Sigmoid colon (tissue), 7 donors: ENCODE results near the gene FHOD3. TPM values are rescaled to one million over a fixed set of nuclear protein-coding genes. Genes with fewer than 3 reads are reported as not detected.

Experiments
- DNase-seq: peaks from one replicate; pipeline ENCODE4 v3.0.0-alpha.2; 2019
- H3K27ac ChIP-seq, 4 donors: fragments of 200-600 bp; sonication (generic); one replicate each; pipeline ENCODE4 v1.5.1; 2016 to 2019; ENCODE audit warnings: mild to moderate bottlenecking in 1 of 4
- H3K27me3 ChIP-seq, 3 donors: fragments of 200-600 bp; sonication (generic); one replicate each; pipeline ENCODE4 v1.5.1; 2019; ENCODE audit warnings: mild to moderate bottlenecking in 1 of 3
- H3K36me3 ChIP-seq, 4 donors: fragments of 200-600 bp; sonication (generic); one replicate each; pipeline ENCODE4 v1.5.1; 2016 to 2019
- H3K4me1 ChIP-seq, 4 donors: fragments of 200-600 bp; sonication (generic); one replicate each; pipeline ENCODE4 v1.5.1; 2017 to 2019
- H3K4me3 ChIP-seq, 4 donors: fragments of 200-600 bp; sonication (generic); one replicate each; pipeline ENCODE4 v1.5.1; 2017 to 2019; ENCODE audit warnings: mild to moderate bottlenecking in 2 of 4, moderate library complexity in 1 of 4
- H3K9me3 ChIP-seq, 4 donors: fragments of 200-600 bp in 3 of 4; sonication (generic) in 3 of 4; one replicate each; pipeline versions ENCODE4 v1.5.1 to v1.6.1; 2013 to 2019
- EP300 ChIP-seq, 4 donors: sonication (generic); formaldehyde crosslinking; IDR thresholded peaks; one replicate each; pipeline ENCODE4 v1.6.1; 2017; ENCODE audit warnings: antibody characterized with exemption in 4 of 4
- POLR2A ChIP-seq, 2 donors: fragments of 450-650 bp; IDR thresholded peaks; one replicate each; pipeline ENCODE4 v1.6.1; 2016; ENCODE audit warnings: antibody characterized with exemption in 2 of 2, mild to moderate bottlenecking in 2 of 2, moderate library complexity in 2 of 2
- POLR2AphosphoS5 ChIP-seq, 4 donors: sonication (generic); formaldehyde crosslinking; IDR thresholded peaks; one replicate each; pipeline ENCODE4 v1.6.1; 2017; ENCODE audit warnings: antibody characterized with exemption in 4 of 4
- WGBS, 2 donors: extraction: QIAGEN DNeasy Blood & Tissue Kit; methylation state at CpG; one replicate each; pipeline ENCODE4 v1.1.7; 2013; 5-methylcytosine and 5-hydroxymethylcytosine counted together
- intact Hi-C: fragments of 100-400 bp; cut with DNase I; formaldehyde crosslinking; loops from one replicate; pipeline ENCODE4 v1.15.1; 2023
- polyA plus RNA-seq, 3 donors: library from polyadenylated mRNA; stranded (reverse); fragments of 200-250 nt; gene quantifications; one replicate each; pipeline ENCODE4 v1.2.3, GENCODE V29; 2013
- total RNA-seq, 4 donors: library from RNA; depleted of rRNA; stranded (reverse); fragments of >200 nt; gene quantifications; one replicate each; pipeline ENCODE4 v1.1.0, GENCODE V29; 2016
- TF ChIP-seq, protein P1 (sequence below), 4 experiments: fragments of 450-650 bp in 3 of 4; fragments of 200-600 bp in 1 of 4; IDR thresholded peaks; one replicate each; pipeline ENCODE4 v1.5.1; 2016 to 2019; ENCODE audit warnings: antibody characterized with exemption in 4 of 4, mild to moderate bottlenecking in 3 of 4, moderate library complexity in 2 of 4
- donor health status: healthy with polysubstance abuse.
- donor health status: Bipolar disorder and iron deficiency.
- donor health status: healthy.

The FHOD3 gene
- total and polyA plus RNA-seq, 7 donors = 1.2 to 24.9 (median 9.5) TPM

DNA sequence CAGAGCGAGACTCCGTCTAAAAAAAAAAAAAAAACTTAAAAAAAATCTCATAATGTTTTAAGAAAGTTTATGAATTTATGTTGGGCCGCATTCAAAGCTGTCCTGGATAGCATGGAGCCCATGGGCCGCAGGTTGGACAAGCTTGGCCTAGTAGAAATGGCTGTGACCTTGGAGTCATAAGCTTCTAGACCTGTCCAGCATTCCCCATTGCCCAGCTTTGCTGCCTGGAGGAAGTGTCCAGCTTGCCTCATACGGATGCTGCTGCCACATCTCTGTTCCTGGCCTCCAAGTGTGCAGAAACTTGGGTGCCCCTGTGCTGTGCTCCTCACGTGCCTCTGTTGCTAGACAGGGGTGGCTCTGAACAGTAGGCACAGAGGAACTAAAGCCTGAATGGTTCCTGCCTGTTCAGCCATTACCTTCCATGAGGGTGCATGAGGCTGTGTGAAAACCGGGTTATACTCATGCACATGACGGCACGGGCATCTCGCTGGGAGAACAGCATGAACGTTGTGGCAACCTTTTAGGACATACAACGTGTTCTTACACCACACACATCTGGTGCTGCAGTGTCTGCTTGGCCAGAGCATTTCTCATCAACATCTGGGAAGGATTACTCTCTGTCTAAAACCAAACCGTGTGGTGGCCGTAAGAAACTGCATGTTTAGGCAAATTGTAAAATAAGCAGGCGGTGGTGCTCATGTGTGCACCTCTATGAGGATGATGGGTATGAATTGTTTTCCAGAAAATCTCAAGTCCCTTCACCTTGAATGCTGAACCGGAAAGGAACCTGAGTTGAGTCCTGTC is 38.2 kb downstream of the FHOD3 start:
- Histone ChIP-seq H3K36me3 (no peaks in the 10 kb centered on the region), H3K4me3 (no peak overlapping the region), H3K27ac (no peak overlapping the region), H3K27me3 (no peaks in the 10 kb centered on the region), H3K4me1 (peaks cover 0 to 14% (median 5%) of the 10 kb centered on the region in 4 donors), H3K9me3 (no peaks in the 10 kb centered on the region)
- intact Hi-C loops = no loop called here
- no peak for TF ChIP-seq POLR2A (IDR thresholded peaks at IDR 0.05)
- TF ChIP-seq POLR2AphosphoS5 (IDR thresholded peaks at IDR 0.05) = no peak
- TF ChIP-seq, protein P1, sequence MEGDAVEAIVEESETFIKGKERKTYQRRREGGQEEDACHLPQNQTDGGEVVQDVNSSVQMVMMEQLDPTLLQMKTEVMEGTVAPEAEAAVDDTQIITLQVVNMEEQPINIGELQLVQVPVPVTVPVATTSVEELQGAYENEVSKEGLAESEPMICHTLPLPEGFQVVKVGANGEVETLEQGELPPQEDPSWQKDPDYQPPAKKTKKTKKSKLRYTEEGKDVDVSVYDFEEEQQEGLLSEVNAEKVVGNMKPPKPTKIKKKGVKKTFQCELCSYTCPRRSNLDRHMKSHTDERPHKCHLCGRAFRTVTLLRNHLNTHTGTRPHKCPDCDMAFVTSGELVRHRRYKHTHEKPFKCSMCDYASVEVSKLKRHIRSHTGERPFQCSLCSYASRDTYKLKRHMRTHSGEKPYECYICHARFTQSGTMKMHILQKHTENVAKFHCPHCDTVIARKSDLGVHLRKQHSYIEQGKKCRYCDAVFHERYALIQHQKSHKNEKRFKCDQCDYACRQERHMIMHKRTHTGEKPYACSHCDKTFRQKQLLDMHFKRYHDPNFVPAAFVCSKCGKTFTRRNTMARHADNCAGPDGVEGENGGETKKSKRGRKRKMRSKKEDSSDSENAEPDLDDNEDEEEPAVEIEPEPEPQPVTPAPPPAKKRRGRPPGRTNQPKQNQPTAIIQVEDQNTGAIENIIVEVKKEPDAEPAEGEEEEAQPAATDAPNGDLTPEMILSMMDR (IDR thresholded peaks at IDR 0.05) = no peak
- TF ChIP-seq EP300 (IDR thresholded peaks at IDR 0.05) = no peak
- WGBS, 2 donors = 90% methylated on average over 16 of the region's 16 CpGs
- no peak for DNase-seq

DNA sequence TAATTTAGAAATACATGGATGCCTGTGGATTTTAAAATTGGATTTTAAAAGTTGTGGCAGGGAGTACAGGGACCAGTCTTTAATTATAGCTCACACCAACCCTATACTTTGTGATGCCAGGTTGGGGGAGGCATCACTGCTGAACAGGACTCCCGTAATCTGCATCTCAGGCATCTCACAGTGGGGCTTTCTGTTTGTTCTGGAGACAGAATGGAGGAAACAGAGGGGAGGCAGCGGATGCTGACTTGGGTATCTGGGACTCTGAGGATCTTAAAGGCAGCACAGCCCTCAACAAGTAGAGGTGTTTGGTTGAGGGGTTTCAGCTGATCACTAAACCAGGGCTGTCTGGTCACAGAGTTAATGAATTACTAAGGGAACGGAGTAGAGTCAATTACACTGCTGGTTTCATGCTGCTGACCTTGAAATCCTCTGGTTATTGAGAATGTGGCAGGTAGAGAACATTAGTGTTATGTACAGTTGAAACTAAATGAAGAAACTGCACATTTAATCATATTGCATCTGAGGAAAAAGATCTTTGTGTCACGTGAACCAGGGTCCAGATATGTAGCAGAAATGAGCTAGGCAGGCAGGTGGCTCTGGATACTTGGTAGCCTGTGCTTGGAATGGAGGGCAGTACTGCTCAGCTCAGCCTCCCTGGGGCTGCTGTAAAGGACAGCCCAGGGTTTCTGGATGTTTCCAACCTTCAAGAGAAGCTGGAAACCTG is 40.3 kb downstream of the FHOD3 start:
- H3K4me1 ChIP-seq = no peaks in the 10 kb centered on the region
- no peaks in the 10 kb centered on the region for H3K36me3 ChIP-seq
- H3K9me3 ChIP-seq = no peaks in the 10 kb centered on the region
- TF ChIP-seq EP300 (IDR thresholded peaks at IDR 0.05) (no peak), POLR2A (IDR thresholded peaks at IDR 0.05) (no peak)
- intact Hi-C loops = no loop called here
- DNase-seq = no peak
- WGBS, 2 donors = 54 to 77% methylated on average over 4 of the region's 4 CpGs
- H3K4me3 ChIP-seq = no peak overlapping the region
- H3K27ac ChIP-seq = no peak overlapping the region
- H3K27me3 ChIP-seq = no peaks in the 10 kb centered on the region

DNA sequence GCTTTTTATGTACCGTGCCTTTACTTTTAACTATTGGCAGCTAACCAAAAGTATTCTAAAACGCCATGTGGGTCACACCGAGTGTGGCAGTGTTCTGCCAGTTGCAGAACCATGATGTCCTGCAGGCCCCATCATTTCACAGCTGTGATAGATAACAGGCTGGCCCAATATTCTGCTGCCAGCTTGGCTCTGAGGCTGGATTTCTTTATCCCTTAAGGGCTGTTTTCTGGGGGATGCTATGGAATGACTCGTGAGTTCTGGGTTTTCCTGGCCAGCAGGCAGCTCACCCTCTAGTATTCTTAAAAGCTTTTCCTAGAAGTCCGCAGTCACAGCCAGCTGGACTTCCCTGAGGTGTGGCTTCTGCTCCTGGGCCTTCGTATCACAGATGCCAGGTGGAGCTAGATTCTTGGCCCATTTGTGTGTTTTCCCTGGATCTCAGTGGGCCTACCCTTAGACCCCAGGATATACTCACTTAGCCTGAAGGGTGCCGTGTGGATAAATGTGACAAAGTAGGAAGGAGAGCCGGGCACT is 41.0 kb downstream of the FHOD3 start:
- Histone ChIP-seq H3K27me3 (no peaks in the 10 kb centered on the region), H3K36me3 (no peaks in the 10 kb centered on the region), H3K4me1 (no peaks in the 10 kb centered on the region), H3K9me3 (no peaks in the 10 kb centered on the region), H3K27ac (no peak overlapping the region), H3K4me3 (no peak overlapping the region)
- TF ChIP-seq, protein P1 (IDR thresholded peaks at IDR 0.05) = no peak
- TF ChIP-seq POLR2AphosphoS5 (IDR thresholded peaks at IDR 0.05) = no peak
- no peak for TF ChIP-seq EP300 (IDR thresholded peaks at IDR 0.05)
- TF ChIP-seq POLR2A (IDR thresholded peaks at IDR 0.05) = no peak
- intact Hi-C loops = no loop called here
- 30 to 67% methylated on average over 8 of the region's 8 CpGs for WGBS, 2 donors
- no peak for DNase-seq

DNA sequence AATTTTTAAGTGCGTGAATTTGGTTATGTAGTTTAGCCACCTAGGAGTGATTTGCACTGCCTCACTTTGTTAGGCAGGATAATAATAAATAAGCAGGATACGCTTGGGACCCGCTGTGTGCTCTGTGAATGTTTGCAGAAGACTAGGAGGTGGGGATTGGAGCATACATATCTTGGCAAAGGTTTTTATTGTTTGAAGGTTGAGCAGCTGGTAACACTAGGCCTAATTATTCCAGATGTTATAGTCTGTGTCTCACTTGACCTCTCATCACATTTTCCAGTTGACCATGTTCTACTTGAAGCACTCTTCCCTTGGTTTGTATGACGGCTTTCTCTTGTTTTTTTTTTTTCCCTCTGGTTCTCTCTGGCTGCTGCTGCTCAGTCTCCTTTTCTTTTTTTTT is 42.7 kb downstream of the FHOD3 start:
- TF ChIP-seq, protein P1 (IDR thresholded peaks at IDR 0.05) = no peak
- no peak for TF ChIP-seq POLR2AphosphoS5 (IDR thresholded peaks at IDR 0.05)
- no peak for TF ChIP-seq EP300 (IDR thresholded peaks at IDR 0.05)
- TF ChIP-seq POLR2A (IDR thresholded peaks at IDR 0.05) = no peak
- Histone ChIP-seq H3K4me3 (no peak overlapping the region), H3K36me3 (no peaks in the 10 kb centered on the region), H3K27ac (no peak overlapping the region), H3K9me3 (no peaks in the 10 kb centered on the region), H3K27me3 (no peaks in the 10 kb centered on the region), H3K4me1 (no peaks in the 10 kb centered on the region)
- DNase-seq = no peak
- intact Hi-C loops = no loop called here
- WGBS, 2 donors = 22 to 66% methylated on average over 4 of the region's 4 CpGs

DNA sequence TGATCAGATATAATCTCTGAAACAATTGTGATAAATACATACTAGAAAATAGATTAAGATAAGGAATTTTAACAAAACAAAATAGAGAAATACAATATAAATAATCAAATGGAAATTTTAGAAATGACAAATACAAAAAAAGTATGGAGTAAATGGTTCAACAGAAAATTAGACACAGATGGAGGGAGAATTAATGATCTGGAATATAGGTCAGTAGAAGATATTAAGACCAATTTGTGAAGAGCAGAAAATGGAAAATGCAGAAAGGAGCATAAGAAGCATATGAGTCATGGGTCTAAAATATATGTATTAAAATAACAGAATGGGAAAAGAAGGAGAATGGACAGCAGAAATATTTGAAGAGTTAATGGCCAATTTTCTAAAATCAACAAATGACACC is 44.4 kb downstream of the FHOD3 start:
- Histone ChIP-seq H3K27me3 (no peaks in the 10 kb centered on the region), H3K36me3 (no peaks in the 10 kb centered on the region), H3K27ac (no peak overlapping the region), H3K4me1 (no peaks in the 10 kb centered on the region), H3K9me3 (no peaks in the 10 kb centered on the region), H3K4me3 (no peak overlapping the region)
- no peak for DNase-seq
- TF ChIP-seq POLR2A (IDR thresholded peaks at IDR 0.05) (no peak), POLR2AphosphoS5 (IDR thresholded peaks at IDR 0.05) (no peak), EP300 (IDR thresholded peaks at IDR 0.05) (no peak)
- TF ChIP-seq, protein P1 (IDR thresholded peaks at IDR 0.05) = no peak
- intact Hi-C loops = no loop called here
